Measurements from ENCODE around the gene RAB8A. TPM values are rescaled to one million over a fixed set of nuclear protein-coding genes. Genes with fewer than 3 reads are reported as not detected.

Gene RAB8A
- 10 to 100 TPM; 18.6 to 40.8 (median 27.8) TPM for total RNA-seq
- 10 to 100 TPM; 12.0 to 18.0 TPM for polyA plus RNA-seq

DNA sequence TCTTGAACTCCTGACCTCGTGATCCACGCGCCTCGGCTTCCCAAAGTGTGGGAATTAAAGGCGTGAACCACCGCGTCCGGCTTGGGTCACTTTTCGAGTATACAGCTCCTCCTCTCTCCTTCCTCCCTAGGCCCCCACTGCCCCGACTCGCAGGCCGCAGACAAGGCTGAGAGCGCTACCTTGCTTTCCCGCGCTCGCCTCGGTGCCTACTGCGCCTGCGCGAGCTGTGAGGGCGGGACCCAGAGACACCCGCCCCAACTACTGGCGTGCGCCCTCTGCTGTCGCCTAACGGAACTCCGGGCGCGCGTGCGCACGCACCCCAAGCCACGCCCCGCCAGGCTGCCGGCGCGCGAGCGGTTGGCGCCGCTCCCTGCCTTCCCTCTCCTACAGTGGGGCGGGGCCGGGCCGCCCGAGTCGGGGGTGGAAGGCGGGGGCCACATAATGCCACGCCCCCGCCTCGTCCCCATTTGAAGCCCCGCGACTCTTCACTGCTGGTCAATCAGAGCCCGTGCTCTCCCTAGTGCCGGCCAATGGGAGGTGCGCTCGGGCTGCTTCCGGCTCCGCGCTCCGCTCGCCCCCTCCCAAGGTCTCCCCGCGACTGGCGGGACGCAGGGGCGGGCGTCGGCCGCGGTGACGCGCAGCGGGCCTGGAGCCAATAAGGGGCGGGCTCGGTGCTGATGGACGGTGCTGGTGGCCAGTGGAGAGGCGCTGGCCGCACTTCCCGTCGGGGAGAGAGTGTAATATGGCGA is at the start of gene RAB8A:
RAB8A (plus strand) TSS at position 730 of the 749 bp plus-strand sequence; CDS start at position 743, 13 bp downstream.
- peak; percentile 99 to 100 (median 100) for DNase-seq

DNA sequence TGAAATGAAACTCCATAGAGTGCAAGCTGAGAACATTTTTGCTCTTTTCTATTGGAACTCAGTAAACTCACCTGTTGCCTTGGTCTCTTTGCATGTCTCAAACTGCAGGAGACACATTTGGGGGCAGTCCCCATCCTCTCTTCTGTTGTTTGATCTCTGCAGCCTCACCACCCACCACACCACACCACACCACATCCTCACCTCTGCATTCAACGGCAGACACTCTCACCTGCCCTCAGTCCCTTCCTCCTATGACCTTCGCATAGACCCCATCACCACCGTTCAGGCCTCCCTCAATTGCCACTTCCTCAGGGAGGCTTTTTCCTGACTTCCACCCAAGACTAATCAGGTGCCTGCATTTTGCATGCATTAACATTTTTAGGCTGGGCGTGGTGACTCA is 49.7 kb upstream of the RAB8A start:
- DNase-seq = no peak
- no peak for FAIRE-seq
- intact Hi-C loops (cut with DNase I) = no loop called here

More for the DNA sequence above, at the start of gene RAB8A:
- WGBS, 2 donors = 1% methylated on average over 75 to 81 of the region's 81 CpGs
- H3K4me1 ChIP-seq = peaks cover 9 to 20% (median 11%) of the 10 kb centered on the region in 3 donors
- peak; percentile 34 for FAIRE-seq
- TF ChIP-seq, protein P1, sequence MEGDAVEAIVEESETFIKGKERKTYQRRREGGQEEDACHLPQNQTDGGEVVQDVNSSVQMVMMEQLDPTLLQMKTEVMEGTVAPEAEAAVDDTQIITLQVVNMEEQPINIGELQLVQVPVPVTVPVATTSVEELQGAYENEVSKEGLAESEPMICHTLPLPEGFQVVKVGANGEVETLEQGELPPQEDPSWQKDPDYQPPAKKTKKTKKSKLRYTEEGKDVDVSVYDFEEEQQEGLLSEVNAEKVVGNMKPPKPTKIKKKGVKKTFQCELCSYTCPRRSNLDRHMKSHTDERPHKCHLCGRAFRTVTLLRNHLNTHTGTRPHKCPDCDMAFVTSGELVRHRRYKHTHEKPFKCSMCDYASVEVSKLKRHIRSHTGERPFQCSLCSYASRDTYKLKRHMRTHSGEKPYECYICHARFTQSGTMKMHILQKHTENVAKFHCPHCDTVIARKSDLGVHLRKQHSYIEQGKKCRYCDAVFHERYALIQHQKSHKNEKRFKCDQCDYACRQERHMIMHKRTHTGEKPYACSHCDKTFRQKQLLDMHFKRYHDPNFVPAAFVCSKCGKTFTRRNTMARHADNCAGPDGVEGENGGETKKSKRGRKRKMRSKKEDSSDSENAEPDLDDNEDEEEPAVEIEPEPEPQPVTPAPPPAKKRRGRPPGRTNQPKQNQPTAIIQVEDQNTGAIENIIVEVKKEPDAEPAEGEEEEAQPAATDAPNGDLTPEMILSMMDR (IDR thresholded peaks at IDR 0.05) = peak; percentile 97 to 99 (median 98)
- peak within 1 kb of the TSS; percentile 76 to 91 (median 84) for H3K4me3 ChIP-seq
- peak within 1 kb of the TSS; percentile 79 to 89 (median 84) for H3K27ac ChIP-seq
- peak; percentile 93 to 97 (median 95) for ATAC-seq
- H3K36me3 ChIP-seq = no peaks in the 10 kb centered on the region
- no peaks in the 10 kb centered on the region for H3K27me3 ChIP-seq
- intact Hi-C loops (cut with DNase I) = no loop called here
- no peaks in the 10 kb centered on the region for H3K9me3 ChIP-seq

DNA sequence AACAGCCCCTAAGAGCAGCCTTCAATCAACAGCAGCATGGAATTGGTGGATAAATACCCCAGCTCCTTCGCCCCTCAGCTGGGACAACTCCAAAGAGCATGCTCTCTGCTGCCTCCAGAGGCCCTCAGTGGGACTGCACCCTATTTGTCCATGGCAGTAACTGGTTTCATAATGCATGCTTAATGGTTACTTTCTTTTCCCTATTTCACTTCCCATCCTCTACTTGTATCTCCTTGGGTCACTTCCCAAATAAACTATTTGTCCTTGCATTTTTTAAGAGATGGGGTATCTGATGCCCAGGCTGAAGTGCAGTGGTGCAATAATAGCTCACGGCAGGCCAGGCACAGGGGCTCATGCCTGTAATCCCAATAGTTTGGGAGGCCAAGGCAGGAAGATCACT is 48.9 kb upstream of the RAB8A start:
- Histone ChIP-seq H3K27ac (no peak overlapping the region), H3K27me3 (no peaks in the 10 kb centered on the region), H3K4me3 (no peak overlapping the region), H3K9me3 (no peaks in the 10 kb centered on the region), H3K4me1 (no peaks in the 10 kb centered on the region), H3K36me3 (no peaks in the 10 kb centered on the region)
- ATAC-seq (peak in 3 of 4 donors; percentile 55 to 84 (median 69)), FAIRE-seq (no peak), DNase-seq (peak in 2 of 6 donors; percentile 51 to 77)
- intact Hi-C loops (cut with DNase I) = no loop called here
- WGBS, 2 donors = 79 to 88% methylated on average over 2 of the region's 2 CpGs
- TF ChIP-seq, protein P1 (IDR thresholded peaks at IDR 0.05) = peak; percentile 61 to 72 (median 66)

More for the DNA sequence above, 49.7 kb upstream of the RAB8A start:
- Histone ChIP-seq H3K27me3 (no peaks in the 10 kb centered on the region), H3K4me1 (no peaks in the 10 kb centered on the region), H3K27ac (no peak overlapping the region), H3K4me3 (no peak overlapping the region), H3K9me3 (no peaks in the 10 kb centered on the region), H3K36me3 (no peaks in the 10 kb centered on the region)
- 68 to 74% methylated on average over 4 of the region's 4 CpGs for WGBS, 2 donors
- ATAC-seq = no peak
- TF ChIP-seq, protein P1 (IDR thresholded peaks at IDR 0.05) = no peak

DNA sequence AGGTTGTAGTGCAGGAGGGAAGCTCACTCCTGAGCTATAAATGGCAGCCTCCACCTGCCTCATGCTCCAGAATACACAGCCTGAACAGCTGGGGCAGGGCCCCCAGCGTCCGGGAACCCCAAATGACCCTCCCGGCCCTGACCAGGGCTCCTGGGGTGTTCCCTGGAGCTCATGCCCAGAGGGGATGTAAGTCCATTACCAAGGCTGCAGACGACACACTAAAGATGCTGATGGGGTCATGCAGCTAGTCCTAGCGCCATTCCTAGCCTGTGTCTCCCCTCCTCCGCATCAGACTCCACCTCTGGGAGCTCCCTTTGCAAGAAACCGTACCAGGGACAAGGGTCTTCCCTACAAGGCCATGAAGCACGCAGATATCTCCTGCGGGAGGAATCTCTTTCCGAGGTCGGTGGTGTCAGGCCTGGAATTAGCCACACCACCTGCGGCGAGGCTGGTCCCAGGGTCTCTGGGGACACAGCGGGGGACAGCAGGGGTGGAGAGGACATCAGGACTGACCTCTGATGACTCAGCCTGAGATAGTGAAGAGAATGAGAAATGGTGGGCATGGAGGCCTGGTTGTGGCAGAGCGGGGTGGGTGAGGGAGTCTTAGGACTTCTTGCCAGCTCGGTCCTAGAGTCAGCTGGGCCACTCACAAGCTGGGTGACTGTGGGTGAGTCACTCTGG is 47.3 kb upstream of the RAB8A start:
- Histone ChIP-seq H3K27ac (no peak overlapping the region), H3K9me3 (no peaks in the 10 kb centered on the region), H3K4me1 (no peaks in the 10 kb centered on the region), H3K27me3 (no peaks in the 10 kb centered on the region), H3K36me3 (no peaks in the 10 kb centered on the region), H3K4me3 (no peak overlapping the region)
- intact Hi-C loops (cut with DNase I) = no loop called here
- FAIRE-seq (no peak), DNase-seq (no peak), ATAC-seq (no peak)
- 77 to 88% methylated on average over 16 of the region's 16 CpGs for WGBS, 2 donors
- TF ChIP-seq, protein P1 (IDR thresholded peaks at IDR 0.05) = no peak

All from pancreas (tissue), 10 donors.